Astrocyte (in vitro differentiated cells and primary cell): ENCODE results near the gene SNX24. TPM values are rescaled to one million over a fixed set of nuclear protein-coding genes. Genes with fewer than 3 reads are reported as not detected.

Source experiments
- DNase-seq: peaks from one replicate; pipeline ENCODE4 v3.0.0-alpha.2; 2010; ENCODE audit warnings: low read depth
- FAIRE-seq: peaks from 2 replicates; lab custom pipeline; 2011; peaks lifted over from hg19 to GRCh38; lab: Jason Lieb, UNC
- H2AFZ ChIP-seq: 2 replicates; pipeline ENCODE4 v1.6.0; 2012; ENCODE audit warnings: low read depth, low read length, inconsistent platforms
- H3K27ac ChIP-seq: 2 replicates; pipeline ENCODE4 v1.5.1; 2011; ENCODE audit warnings: low read depth, low read length, inconsistent platforms
- H3K27me3 ChIP-seq: 2 replicates; pipeline ENCODE4 v1.6.0; 2011; ENCODE audit warnings: low read length, inconsistent platforms; ENCODE audit not compliant: insufficient read depth
- H3K36me3 ChIP-seq: 2 replicates; pipeline ENCODE4 v1.5.1; 2011; ENCODE audit warnings: low read length, inconsistent platforms; ENCODE audit not compliant: insufficient read depth
- H3K4me1 ChIP-seq: 2 replicates; pipeline ENCODE4 v1.5.1; 2011; ENCODE audit warnings: low read length, inconsistent platforms; ENCODE audit not compliant: insufficient read depth
- H3K4me2 ChIP-seq: 2 replicates; pipeline ENCODE4 v1.6.0; 2012; ENCODE audit warnings: low read length, inconsistent platforms
- H3K4me3 ChIP-seq: 2 replicates; pipeline ENCODE4 v1.5.1; 2011; ENCODE audit warnings: low read depth, mild to moderate bottlenecking, low read length, inconsistent platforms; ENCODE audit not compliant: insufficient read depth
- H3K79me2 ChIP-seq: 2 replicates; pipeline ENCODE4 v1.6.0; 2012; ENCODE audit warnings: mild to moderate bottlenecking, low read length, inconsistent platforms; ENCODE audit not compliant: insufficient read depth
- H3K9ac ChIP-seq: 2 replicates; pipeline ENCODE4 v1.6.0; 2012; ENCODE audit warnings: mild to moderate bottlenecking, low read length, inconsistent platforms
- H3K9me3 ChIP-seq: 2 replicates; pipeline ENCODE4 v1.5.1; 2012; ENCODE audit warnings: low read depth, mild to moderate bottlenecking, low read length, inconsistent platforms; ENCODE audit not compliant: insufficient read depth
- H4K20me1 ChIP-seq: 2 replicates; pipeline ENCODE4 v1.6.0; 2012; ENCODE audit warnings: low read length, inconsistent platforms; ENCODE audit not compliant: insufficient read depth
- H3K27ac Mint-ChIP-seq: one replicate; pipeline ENCODE4 v1.8.0; 2021; ENCODE audit warnings: mild to moderate bottlenecking, mixed read lengths; ENCODE audit not compliant: unreplicated experiment
- H3K27me3 Mint-ChIP-seq: one replicate; pipeline ENCODE4 v1.8.0; 2021; ENCODE audit warnings: low read depth, mixed read lengths; ENCODE audit not compliant: unreplicated experiment
- H3K36me3 Mint-ChIP-seq: one replicate; pipeline ENCODE4 v1.8.0; 2021; ENCODE audit warnings: low read depth, mixed read lengths; ENCODE audit not compliant: unreplicated experiment
- H3K4me1 Mint-ChIP-seq: one replicate; pipeline ENCODE4 v1.8.0; 2021; ENCODE audit warnings: low read depth, mixed read lengths; ENCODE audit not compliant: unreplicated experiment
- H3K4me3 Mint-ChIP-seq: one replicate; pipeline ENCODE4 v1.8.0; 2021; ENCODE audit warnings: mild to moderate bottlenecking, moderate library complexity, mixed read lengths; ENCODE audit not compliant: unreplicated experiment
- H3K9me3 Mint-ChIP-seq: one replicate; pipeline ENCODE4 v1.8.0; 2021; ENCODE audit warnings: mild to moderate bottlenecking, mixed read lengths; ENCODE audit not compliant: unreplicated experiment
- EZH2 ChIP-seq: IDR thresholded peaks from 2 replicates; pipeline ENCODE4 v1.6.1; 2012; ENCODE audit warnings: mild to moderate bottlenecking, low read length, inconsistent platforms; ENCODE audit not compliant: insufficient read depth
- total RNA-seq: library from RNA; stranded (reverse); gene quantifications from 2 replicates; pipeline ENCODE4 v1.2.1, GENCODE V29; 2021
- TF ChIP-seq, protein P1 (sequence below): IDR thresholded peaks from 2 replicates; pipeline ENCODE4 v1.5.1; 2011; ENCODE audit warnings: low read depth, mild to moderate bottlenecking, inconsistent platforms, low read length, moderate library complexity; ENCODE audit not compliant: insufficient read depth

SNX24 gene
- total RNA-seq, 1 donor from 2014 or later = 44.6 TPM

DNA sequence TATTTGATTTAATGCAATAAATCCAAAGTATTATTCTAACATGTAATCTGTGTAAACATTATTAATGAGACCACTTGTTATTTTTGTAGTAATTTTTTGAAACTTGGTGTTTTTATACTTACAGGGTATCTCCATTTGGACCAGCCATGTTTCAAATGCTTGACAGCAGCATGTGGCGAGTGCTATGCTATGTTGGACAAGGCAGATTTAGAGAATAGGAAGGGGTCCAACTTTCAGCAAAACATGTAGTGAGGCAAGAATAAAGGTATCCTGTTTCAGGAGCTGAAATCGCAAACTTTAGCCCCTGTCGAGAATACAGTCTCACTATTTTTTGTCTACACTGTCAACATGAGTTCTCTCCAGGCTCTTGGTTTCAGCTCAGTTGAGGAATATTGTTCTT lies 33.7 kb downstream of the SNX24 start:
- Histone ChIP-seq H4K20me1 (peaks cover 47% of the 10 kb centered on the region), H3K36me3 (no peaks in the 10 kb centered on the region), H2AFZ (no peak overlapping the region), H3K27ac (no peak overlapping the region), H3K9ac (no peak overlapping the region), H3K9me3 (no peaks in the 10 kb centered on the region), H3K27me3 (no peaks in the 10 kb centered on the region), H3K4me2 (no peak overlapping the region), H3K4me3 (no peak overlapping the region), H3K4me1 (no peaks in the 10 kb centered on the region), H3K79me2 (peaks cover 5% of the 10 kb centered on the region)
- Mint-ChIP-seq H3K4me1 (peaks cover 13% of the 10 kb centered on the region), H3K27me3 (no peaks in the 10 kb centered on the region), H3K4me3 (no peak overlapping the region), H3K36me3 (peaks cover 9% of the 10 kb centered on the region), H3K27ac (no peak overlapping the region), H3K9me3 (no peaks in the 10 kb centered on the region)
- TF ChIP-seq, protein P1, sequence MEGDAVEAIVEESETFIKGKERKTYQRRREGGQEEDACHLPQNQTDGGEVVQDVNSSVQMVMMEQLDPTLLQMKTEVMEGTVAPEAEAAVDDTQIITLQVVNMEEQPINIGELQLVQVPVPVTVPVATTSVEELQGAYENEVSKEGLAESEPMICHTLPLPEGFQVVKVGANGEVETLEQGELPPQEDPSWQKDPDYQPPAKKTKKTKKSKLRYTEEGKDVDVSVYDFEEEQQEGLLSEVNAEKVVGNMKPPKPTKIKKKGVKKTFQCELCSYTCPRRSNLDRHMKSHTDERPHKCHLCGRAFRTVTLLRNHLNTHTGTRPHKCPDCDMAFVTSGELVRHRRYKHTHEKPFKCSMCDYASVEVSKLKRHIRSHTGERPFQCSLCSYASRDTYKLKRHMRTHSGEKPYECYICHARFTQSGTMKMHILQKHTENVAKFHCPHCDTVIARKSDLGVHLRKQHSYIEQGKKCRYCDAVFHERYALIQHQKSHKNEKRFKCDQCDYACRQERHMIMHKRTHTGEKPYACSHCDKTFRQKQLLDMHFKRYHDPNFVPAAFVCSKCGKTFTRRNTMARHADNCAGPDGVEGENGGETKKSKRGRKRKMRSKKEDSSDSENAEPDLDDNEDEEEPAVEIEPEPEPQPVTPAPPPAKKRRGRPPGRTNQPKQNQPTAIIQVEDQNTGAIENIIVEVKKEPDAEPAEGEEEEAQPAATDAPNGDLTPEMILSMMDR = no peak
- no peak for TF ChIP-seq EZH2
- DNase-seq (no peak), FAIRE-seq (no peak)

DNA sequence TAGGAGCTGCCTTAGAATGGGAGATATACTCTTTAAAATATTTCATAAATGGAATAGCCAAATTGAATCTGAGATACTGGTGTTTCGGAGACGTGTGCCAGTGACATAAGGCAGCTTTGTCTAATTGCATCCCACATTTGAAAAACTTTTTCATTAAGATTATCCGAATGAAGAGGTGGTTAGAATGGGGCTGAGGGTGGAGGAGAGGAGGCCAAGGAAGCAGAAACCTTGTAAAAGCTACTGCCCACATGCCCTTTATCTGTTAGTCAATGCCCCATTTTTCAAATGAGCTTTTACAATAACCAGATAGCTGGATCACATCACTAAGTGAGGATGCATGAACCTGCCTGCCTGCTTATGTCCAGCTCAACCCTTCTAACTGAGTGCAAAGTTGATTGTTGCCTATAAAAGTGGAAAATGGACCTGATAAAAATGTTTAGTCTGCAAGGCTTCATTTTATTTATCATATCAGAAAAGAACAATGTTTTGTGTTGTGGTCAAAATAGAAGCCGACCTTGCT lies 34.8 kb downstream of the SNX24 start:
- H3K27ac ChIP-seq = no peak overlapping the region
- H3K79me2 ChIP-seq = peaks cover 6% of the 10 kb centered on the region
- H3K4me1 Mint-ChIP-seq = peaks cover 14% of the 10 kb centered on the region

DNA sequence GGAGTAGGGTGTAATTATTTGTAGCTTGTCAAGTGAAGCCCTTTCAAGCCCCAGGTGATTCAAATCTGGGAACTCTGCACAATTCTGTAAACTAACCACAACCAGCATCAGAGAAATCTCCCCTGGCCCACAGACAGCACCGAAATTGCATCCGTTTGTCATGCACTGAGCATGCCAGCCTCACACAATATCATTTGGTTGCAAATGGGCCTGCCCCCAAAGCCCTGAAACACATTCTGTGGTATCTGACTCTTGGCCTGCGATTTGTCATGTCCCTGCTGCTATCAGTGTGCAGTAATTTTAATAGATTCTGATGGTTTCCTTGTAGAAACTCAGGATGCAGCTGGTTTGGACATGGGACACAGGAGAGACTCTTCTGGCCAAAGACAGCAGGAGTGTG lies 35.3 kb downstream of the SNX24 start:
- no peaks in the 10 kb centered on the region for H3K27me3 Mint-ChIP-seq
- no peak overlapping the region for H3K4me3 Mint-ChIP-seq
- H2AFZ ChIP-seq = no peak overlapping the region
- no peak overlapping the region for H3K4me2 ChIP-seq
- no peak overlapping the region for H3K4me3 ChIP-seq
- TF ChIP-seq, protein P1 = no peak
- TF ChIP-seq EZH2 = no peak
- H4K20me1 ChIP-seq = peaks cover 53% of the 10 kb centered on the region
- H3K79me2 ChIP-seq = peaks cover 6% of the 10 kb centered on the region
- H3K27me3 ChIP-seq = no peaks in the 10 kb centered on the region
- no peaks in the 10 kb centered on the region for H3K36me3 ChIP-seq
- FAIRE-seq (no peak), DNase-seq (peak; percentile 58)
- no peak overlapping the region for H3K9ac ChIP-seq
- no peaks in the 10 kb centered on the region for H3K4me1 ChIP-seq
- no peak overlapping the region for H3K27ac ChIP-seq
- H3K4me1 Mint-ChIP-seq = peaks cover 17% of the 10 kb centered on the region
- no peak overlapping the region for H3K27ac Mint-ChIP-seq
- H3K9me3 Mint-ChIP-seq = no peaks in the 10 kb centered on the region
- H3K9me3 ChIP-seq = no peaks in the 10 kb centered on the region
- H3K36me3 Mint-ChIP-seq = peaks cover 9% of the 10 kb centered on the region

More for the DNA sequence above, 34.8 kb downstream of the SNX24 start:
- H3K36me3 Mint-ChIP-seq = peaks cover 9% of the 10 kb centered on the region
- peaks cover 48% of the 10 kb centered on the region for H4K20me1 ChIP-seq
- no peaks in the 10 kb centered on the region for H3K4me1 ChIP-seq
- H3K27me3 ChIP-seq = no peaks in the 10 kb centered on the region
- H3K9me3 Mint-ChIP-seq = no peaks in the 10 kb centered on the region
- DNase-seq = no peak
- H3K9me3 ChIP-seq = no peaks in the 10 kb centered on the region
- H3K4me2 ChIP-seq = no peak overlapping the region
- H3K4me3 Mint-ChIP-seq = no peak overlapping the region
- no peak overlapping the region for H2AFZ ChIP-seq
- H3K36me3 ChIP-seq = no peaks in the 10 kb centered on the region
- TF ChIP-seq, protein P1 = no peak
- no peak for TF ChIP-seq EZH2
- no peaks in the 10 kb centered on the region for H3K27me3 Mint-ChIP-seq
- no peak overlapping the region for H3K27ac Mint-ChIP-seq
- H3K9ac ChIP-seq = no peak overlapping the region
- no peak for FAIRE-seq
- no peak overlapping the region for H3K4me3 ChIP-seq
